HepG2 (cell line): ENCODE results near the gene RRAS2. TPM values are rescaled to one million over a fixed set of nuclear protein-coding genes. Genes with fewer than 3 reads are reported as not detected.

Source experiments
- ATAC-seq: fragments of 200-7000 bp; cut with Tn5 transposase; 3 replicates; pipeline ENCODE4 v1.9.1; 2020; ENCODE audit warnings: mild to moderate bottlenecking, moderate library complexity
- BruUV-seq: library from RNA; stranded (reverse); fragments of 400-500 nt; replicated peaks from 2 replicates; lab custom pipeline; 2021; lab: Mats Ljungman, UMichigan
- CTCF ChIA-PET: fragments of 300-600 bp; formaldehyde crosslinking; extraction: SDS; loops from one replicate; lab custom pipeline; 2021; ENCODE audit warnings: low total read pairs, inconsistent platforms, low intra/inter-chr PET ratio; lab: Yijun Ruan, JAX
- POLR2A ChIA-PET: fragments of 350-600 bp; sonication (Branson Sonifier 250); formaldehyde crosslinking; loops from one replicate; lab custom pipeline; 2020; ENCODE audit warnings: antibody characterized with exemption, inconsistent platforms; lab: Yijun Ruan, JAX
- DNase-seq: peaks from one replicate; pipeline ENCODE4 v3.0.0-alpha.2; 2015; ENCODE audit warnings: low spot score
- FAIRE-seq: peaks from 3 replicates; lab custom pipeline; 2011; peaks lifted over from hg19 to GRCh38; lab: Jason Lieb, UNC
- H2AFZ ChIP-seq: one replicate; pipeline ENCODE4 v1.6.1; 2011; ENCODE audit warnings: low read length, inconsistent platforms
- H3K27ac ChIP-seq: fragments of 300-600 bp; 3 replicates; pipeline ENCODE4 v1.8.0; 2011; ENCODE audit warnings: mixed run types, mild to moderate bottlenecking, mixed read lengths, low read length, inconsistent platforms; ENCODE audit not compliant: insufficient read depth; ENCODE audit errors: extremely low read length
- H3K27me3 ChIP-seq, 2 experiments: fragments of 200-600 bp in 1 of 2; 2 replicates in 1 of 2; 3 replicates in 1 of 2; pipeline versions ENCODE4 v1.6.0 to v1.8.0; 2011; ENCODE audit warnings: low read length in 2 of 2, mild to moderate bottlenecking in 2 of 2, moderate library complexity in 2 of 2, inconsistent platforms in 1 of 2; ENCODE audit not compliant: insufficient read depth in 2 of 2, control insufficient read depth in 1 of 2
- H3K36me3 ChIP-seq, 2 experiments: fragments of 200-600 bp in 1 of 2; replicated peaks in 1 of 2; 2 replicates in 1 of 2; 3 replicates in 1 of 2; pipeline versions ENCODE4 v1.5.1 to v1.8.0; 2011; ENCODE audit warnings: low read length in 2 of 2, inconsistent platforms in 1 of 2; ENCODE audit not compliant: insufficient read depth in 2 of 2, control insufficient read depth in 1 of 2
- H3K4me1 ChIP-seq: 2 replicates; pipeline ENCODE4 v1.5.1; 2012; ENCODE audit warnings: low read length, inconsistent platforms; ENCODE audit not compliant: insufficient read depth
- H3K4me2 ChIP-seq: 2 replicates; pipeline ENCODE4 v1.6.0; 2011; ENCODE audit warnings: low read depth, low read length, inconsistent platforms
- H3K4me3 ChIP-seq, 3 experiments: fragments of 200-600 bp in 1 of 3; sonication (generic), shearing (Covaris generic) in 1 of 3; replicated peaks in 1 of 3; 2 replicates each; pipeline ENCODE4 v1.5.1; 2011 to 2016; ENCODE audit warnings: low read length in 3 of 3, inconsistent platforms in 2 of 3, low read depth in 2 of 3, mild to moderate bottlenecking in 2 of 3, control low read depth in 1 of 3, mixed read lengths in 1 of 3; ENCODE audit not compliant: insufficient read depth in 1 of 3
- H3K79me2 ChIP-seq: one replicate; pipeline ENCODE4 v1.6.1; 2011; ENCODE audit warnings: low read length, inconsistent platforms; ENCODE audit not compliant: insufficient read depth
- H3K9ac ChIP-seq: 2 replicates; pipeline ENCODE4 v1.6.0; 2011; ENCODE audit warnings: mild to moderate bottlenecking, low read depth, low read length, inconsistent platforms; ENCODE audit not compliant: insufficient read depth
- H3K9me3 ChIP-seq: 2 replicates; pipeline ENCODE4 v1.5.1; 2012; ENCODE audit warnings: mild to moderate bottlenecking, low read length
- H4K20me1 ChIP-seq: 2 replicates; pipeline ENCODE4 v1.6.0; 2011; ENCODE audit warnings: inconsistent platforms, mild to moderate bottlenecking, low read length, moderate library complexity; ENCODE audit not compliant: insufficient read depth
- BORCS8-MEF2B ChIP-seq: sonication (generic); formaldehyde crosslinking; IDR thresholded peaks from 2 replicates; pipeline ENCODE4 v1.8.0; 2022; ENCODE audit warnings: mild to moderate bottlenecking, missing genetic modification reagents
- CBX5 ChIP-seq: sonication (generic); formaldehyde crosslinking; IDR thresholded peaks from 2 replicates; pipeline ENCODE4 v1.4.0; 2020; ENCODE audit warnings: missing genetic modification reagents, borderline replicate concordance
- GATA4 ChIP-seq: sonication (generic); IDR thresholded peaks from 2 replicates; pipeline ENCODE4 v1.6.1; 2016; ENCODE audit warnings: antibody characterized with exemption, low read depth, borderline replicate concordance
- HDAC6 ChIP-seq: fragments of 200-600 bp; sonication (generic); IDR thresholded peaks from 2 replicates; pipeline ENCODE4 v1.7.0; 2017; ENCODE audit warnings: mild to moderate bottlenecking, antibody characterized with exemption, low read length, low read depth
- KDM1A ChIP-seq: IDR thresholded peaks from 2 replicates; pipeline ENCODE4 v1.6.1; 2016; ENCODE audit warnings: missing compliant biosample characterization
- NCOR1 ChIP-seq: fragments of 200-600 bp; sonication (generic); IDR thresholded peaks from 2 replicates; pipeline ENCODE4 v1.7.0; 2017; ENCODE audit warnings: antibody characterized with exemption, low read length, borderline replicate concordance
- PHF5A ChIP-seq: IDR thresholded peaks from one replicate; pipeline ENCODE4 v1.6.1; 2018; ENCODE audit warnings: low read depth, missing genetic modification reagents; ENCODE audit not compliant: unreplicated experiment
- RFX3 ChIP-seq: IDR thresholded peaks from 2 replicates; pipeline ENCODE4 v1.6.1; 2016; ENCODE audit warnings: missing biosample characterization, missing genetic modification reagents
- ZFP36 ChIP-seq: fragments of 150-350 bp; IDR thresholded peaks from 2 replicates; pipeline ENCODE4 v1.6.1; 2018; ENCODE audit warnings: borderline replicate concordance, low read length, low read depth; ENCODE audit not compliant: partially characterized antibody
- ZNF326 ChIP-seq: sonication (generic); formaldehyde crosslinking; IDR thresholded peaks from 2 replicates; pipeline ENCODE4 v1.4.0; 2020; ENCODE audit warnings: missing genetic modification reagents, borderline replicate concordance
- ZNF557 ChIP-seq: sonication (generic); formaldehyde crosslinking; IDR thresholded peaks from 2 replicates; pipeline ENCODE4 v1.4.0; 2020; ENCODE audit warnings: missing genetic modification reagents
- ZNF589 ChIP-seq: sonication (generic); formaldehyde crosslinking; conservative IDR thresholded peaks from 2 replicates; pipeline ENCODE4 v1.8.0; 2022; ENCODE audit warnings: mild to moderate bottlenecking, moderate library complexity, missing genetic modification reagents
- WGBS: methylation state at CpG from one replicate; pipeline ENCODE4 v1.1.6; 2017; ENCODE audit warnings: low lambda C conversion rate; 5-methylcytosine and 5-hydroxymethylcytosine counted together
- in situ Hi-C: cut with HindIII; loops from 2 replicates; pipeline ENCODE4 v1.10.0; 2017; ENCODE audit warnings: low pct_unique_long_range_greater_than_20kb; ENCODE audit not compliant: extremely low pct_ligation_motif_present
- intact Hi-C: fragments of 100-400 bp; cut with micrococcal nuclease; formaldehyde crosslinking; loops from one replicate; pipeline ENCODE4 v1.10.0; 2022; ENCODE audit not compliant: unreplicated experiment
- polyA plus RNA-seq, 8 experiments: library from polyadenylated mRNA; depleted of rRNA in 3 of 8; stranded (reverse) in 7 of 8; unstranded in 1 of 8; fragments of >200 nt; fragmentation: Illumina TruSeq in 4 of 8; extraction: Trizol in 4 of 8; gene quantifications; 2 replicates each; pipeline versions ENCODE4 v1.2.1 to v1.2.3, GENCODE V29; 2011 to 2016; ENCODE audit warnings: low read depth in 4 of 8, missing spikeins in 1 of 8, mixed read lengths in 1 of 8; ENCODE audit not compliant: insufficient read depth in 1 of 8
- total RNA-seq, 5 experiments: library from RNA; depleted of rRNA; stranded (reverse); fragments of >200 nt; fragmentation: Illumina TruSeq; extraction: Trizol; gene quantifications; 2 replicates each; pipeline ENCODE4 v1.2.3, GENCODE V29; 2016; ENCODE audit warnings: low read depth in 1 of 5
- TF ChIP-seq, protein P1 (sequence below): sonication (generic); formaldehyde crosslinking; IDR thresholded peaks from 2 replicates; pipeline ENCODE4 v1.8.0; 2023; ENCODE audit warnings: mild to moderate bottlenecking, missing genetic modification reagents
- TF ChIP-seq, protein P2 (sequence below): sonication (generic); formaldehyde crosslinking; IDR thresholded peaks from 2 replicates; pipeline ENCODE4 v1.5.0; 2020; ENCODE audit warnings: mild to moderate bottlenecking, missing genetic modification reagents
- TF ChIP-seq, protein P3 (sequence below): IDR thresholded peaks from 2 replicates; pipeline ENCODE4 v1.6.1; 2016
- TF ChIP-seq, protein P4 (sequence below): sonication (generic); formaldehyde crosslinking; IDR thresholded peaks from 2 replicates; pipeline ENCODE4 v1.8.1; 2023; ENCODE audit warnings: mild to moderate bottlenecking, missing genetic modification reagents
- TF ChIP-seq, protein P5 (sequence below): sonication (generic); formaldehyde crosslinking; IDR thresholded peaks from 2 replicates; pipeline ENCODE4 v1.8.0; 2022; ENCODE audit warnings: missing genetic modification reagents, low read depth, mild to moderate bottlenecking, borderline replicate concordance

RRAS2 gene
- total and polyA plus RNA-seq, 2 of the 13 experiments (the other 11 are each of a cell fraction or from before 2014, with no cell fraction given) = 19.0 to 44.1 TPM

DNA sequence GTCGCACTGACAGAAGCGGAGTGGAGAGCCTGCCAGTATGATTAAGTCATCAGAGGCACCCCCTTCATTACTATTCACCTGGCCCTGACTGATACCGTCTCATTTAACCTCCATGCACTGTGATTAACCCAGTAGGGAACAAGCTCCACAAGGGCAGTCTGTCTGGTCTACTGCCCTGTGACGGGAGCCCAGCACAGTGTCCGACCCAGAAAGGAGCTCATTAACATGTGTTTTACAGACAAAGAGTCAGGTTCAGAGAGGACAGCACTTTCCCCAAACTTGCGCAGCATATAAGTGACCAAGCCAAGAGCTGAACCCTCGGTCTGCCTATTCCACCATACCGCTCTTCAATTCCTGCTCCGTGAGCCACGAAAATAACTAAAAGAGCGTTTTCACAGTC is 129.5 kb downstream of the RRAS2 start:
- CTCF ChIA-PET = no interaction called here
- no peak for FAIRE-seq

More for the DNA sequence above, 129.5 kb downstream of the RRAS2 start:
- no peak overlapping the region for H2AFZ ChIP-seq
- no peak overlapping the region for H3K27ac ChIP-seq
- no TSS peak for BruUV-seq
- WGBS = 50% methylated on average over 11 of the region's 11 CpGs
- DNase-seq = no peak
- no peaks in the 10 kb centered on the region for H3K79me2 ChIP-seq
- in situ Hi-C loops = no loop called here
- no peak overlapping the region for H3K4me3 ChIP-seq
- H3K4me1 ChIP-seq = no peaks in the 10 kb centered on the region
- H4K20me1 ChIP-seq = no peaks in the 10 kb centered on the region
- peaks cover 2 to 36% of the 10 kb centered on the region in 2 experiments; a peak in 3 of 5 replicates for H3K27me3 ChIP-seq
- no peak overlapping the region for H3K4me2 ChIP-seq
- H3K9ac ChIP-seq = no peak overlapping the region
- TF ChIP-seq, protein P1, sequence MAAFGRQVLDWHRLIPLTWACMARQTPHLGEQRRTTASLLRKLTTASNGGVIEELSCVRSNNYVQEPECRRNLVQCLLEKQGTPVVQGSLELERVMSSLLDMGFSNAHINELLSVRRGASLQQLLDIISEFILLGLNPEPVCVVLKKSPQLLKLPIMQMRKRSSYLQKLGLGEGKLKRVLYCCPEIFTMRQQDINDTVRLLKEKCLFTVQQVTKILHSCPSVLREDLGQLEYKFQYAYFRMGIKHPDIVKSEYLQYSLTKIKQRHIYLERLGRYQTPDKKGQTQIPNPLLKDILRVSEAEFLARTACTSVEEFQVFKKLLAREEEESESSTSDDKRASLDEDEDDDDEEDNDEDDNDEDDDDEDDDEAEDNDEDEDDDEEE = no peak
- TF ChIP-seq ZNF326 (CRISPR knock-in tag) = no peak
- TF ChIP-seq ZNF557 (CRISPR knock-in tag) = no peak
- no peak for TF ChIP-seq ZFP36
- TF ChIP-seq RFX3 (CRISPR knock-in tag) = no peak
- TF ChIP-seq, protein P2, sequence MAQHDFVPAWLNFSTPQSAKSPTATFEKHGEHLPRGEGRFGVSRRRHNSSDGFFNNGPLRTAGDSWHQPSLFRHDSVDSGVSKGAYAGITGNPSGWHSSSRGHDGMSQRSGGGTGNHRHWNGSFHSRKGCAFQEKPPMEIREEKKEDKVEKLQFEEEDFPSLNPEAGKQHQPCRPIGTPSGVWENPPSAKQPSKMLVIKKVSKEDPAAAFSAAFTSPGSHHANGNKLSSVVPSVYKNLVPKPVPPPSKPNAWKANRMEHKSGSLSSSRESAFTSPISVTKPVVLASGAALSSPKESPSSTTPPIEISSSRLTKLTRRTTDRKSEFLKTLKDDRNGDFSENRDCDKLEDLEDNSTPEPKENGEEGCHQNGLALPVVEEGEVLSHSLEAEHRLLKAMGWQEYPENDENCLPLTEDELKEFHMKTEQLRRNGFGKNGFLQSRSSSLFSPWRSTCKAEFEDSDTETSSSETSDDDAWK (CRISPR knock-in tag) = no peak
- TF ChIP-seq BORCS8-MEF2B (CRISPR knock-in tag) = no peak
- TF ChIP-seq, protein P3, sequence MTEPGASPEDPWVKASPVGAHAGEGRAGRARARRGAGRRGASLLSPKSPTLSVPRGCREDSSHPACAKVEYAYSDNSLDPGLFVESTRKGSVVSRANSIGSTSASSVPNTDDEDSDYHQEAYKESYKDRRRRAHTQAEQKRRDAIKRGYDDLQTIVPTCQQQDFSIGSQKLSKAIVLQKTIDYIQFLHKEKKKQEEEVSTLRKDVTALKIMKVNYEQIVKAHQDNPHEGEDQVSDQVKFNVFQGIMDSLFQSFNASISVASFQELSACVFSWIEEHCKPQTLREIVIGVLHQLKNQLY (CRISPR knock-in tag) = no peak
- no peak for TF ChIP-seq KDM1A (CRISPR knock-in tag)
- TF ChIP-seq, protein P4, sequence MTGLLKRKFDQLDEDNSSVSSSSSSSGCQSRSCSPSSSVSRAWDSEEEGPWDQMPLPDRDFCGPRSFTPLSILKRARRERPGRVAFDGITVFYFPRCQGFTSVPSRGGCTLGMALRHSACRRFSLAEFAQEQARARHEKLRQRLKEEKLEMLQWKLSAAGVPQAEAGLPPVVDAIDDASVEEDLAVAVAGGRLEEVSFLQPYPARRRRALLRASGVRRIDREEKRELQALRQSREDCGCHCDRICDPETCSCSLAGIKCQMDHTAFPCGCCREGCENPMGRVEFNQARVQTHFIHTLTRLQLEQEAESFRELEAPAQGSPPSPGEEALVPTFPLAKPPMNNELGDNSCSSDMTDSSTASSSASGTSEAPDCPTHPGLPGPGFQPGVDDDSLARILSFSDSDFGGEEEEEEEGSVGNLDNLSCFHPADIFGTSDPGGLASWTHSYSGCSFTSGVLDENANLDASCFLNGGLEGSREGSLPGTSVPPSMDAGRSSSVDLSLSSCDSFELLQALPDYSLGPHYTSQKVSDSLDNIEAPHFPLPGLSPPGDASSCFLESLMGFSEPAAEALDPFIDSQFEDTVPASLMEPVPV (CRISPR knock-in tag) = no peak
- no peak for TF ChIP-seq CBX5
- TF ChIP-seq GATA4 = no peak
- TF ChIP-seq ZNF589 (CRISPR knock-in tag) = no peak
- no peak for TF ChIP-seq PHF5A
- no peak for TF ChIP-seq NCOR1
- TF ChIP-seq HDAC6 = no peak
- TF ChIP-seq, protein P5, sequence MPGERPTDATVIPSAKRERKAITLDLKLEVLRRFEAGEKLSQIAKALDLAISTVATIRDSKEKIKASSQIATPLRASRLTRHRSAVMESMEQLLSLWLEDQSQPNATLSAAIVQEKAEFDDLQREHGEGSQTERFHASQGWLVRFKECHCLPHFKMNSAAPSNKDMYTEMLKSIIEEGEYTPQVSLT = no peak
- no peaks in the 10 kb centered on the region for H3K36me3 ChIP-seq
- ATAC-seq = no peak
- POLR2A ChIA-PET = no interaction called here
- intact Hi-C loops = no loop called here
- H3K9me3 ChIP-seq = no peaks in the 10 kb centered on the region; the same call in 1 of the 2 replicates
